H1 (cell line): Measurements from ENCODE around the gene CD79A. TPM values are rescaled to one million over a fixed set of nuclear protein-coding genes. Genes with fewer than 3 reads are reported as not detected.

Source experiments
- PHF8 ChIP-seq: fragments of 200-600 bp; sonication (generic); conservative IDR thresholded peaks from 2 replicates; pipeline ENCODE4 v1.7.1; 2012; ENCODE audit warnings: low read depth, mild to moderate bottlenecking, inconsistent platforms, low read length, moderate library complexity
- polyA plus RNA-seq, 7 experiments: library from polyadenylated mRNA; depleted of rRNA in 3 of 7; stranded (reverse) in 5 of 7; unstranded in 2 of 7; fragments of >200 nt in 5 of 7; fragments of 200-250 nt in 2 of 7; gene quantifications; 1 replicate in 5 of 7; 2 replicates in 1 of 7; 4 replicates in 1 of 7; pipeline versions ENCODE4 v1.2.1 to v1.2.3, GENCODE V29; 2011 to 2013; ENCODE audit warnings: missing spikeins in 2 of 7, mixed read lengths in 2 of 7
- total RNA-seq: library from RNA; stranded (reverse); fragmentation: NEBNext Ultra II Directional; extraction: Animal tissue kit (Norgen Biotek cat#: 25700); gene quantifications from 2 replicates; pipeline ENCODE4 v1.2.1, GENCODE V29; 2021

CD79A gene
- total and polyA plus RNA-seq, 2 of the 8 experiments (the other 6 are each of a cell fraction or from before 2014, with no cell fraction given): 0.54 to 0.77 TPM

GRCh38 chr19:41912899-41913537 is 35.9 kb downstream of the CD79A start (continued):
- no peak for TF ChIP-seq PHF8
